Mucosa of rectum (tissue), 2 donors: Measurements from ENCODE around the gene GNPTAB.
"Not testable (repeated sequence)": the region's sequence is repeated elsewhere in the genome, so short reads cannot be mapped to it uniquely, and the experiment has no call there.

ENCODE experiments used
- H3K27ac ChIP-seq, 2 donors: one replicate each; pipeline ENCODE4 v1.7.0; 2013; ENCODE audit warnings: inconsistent platforms in 2 of 2, low read depth in 2 of 2, low read length in 2 of 2
- H3K27me3 ChIP-seq, 2 donors: one replicate each; pipeline ENCODE4 v1.7.0; 2013; ENCODE audit warnings: low read length in 2 of 2; ENCODE audit not compliant: control insufficient read depth in 2 of 2, insufficient read depth in 2 of 2
- H3K36me3 ChIP-seq, 2 donors: one replicate each; pipeline ENCODE4 v1.7.0; 2013; ENCODE audit warnings: low read length in 2 of 2; ENCODE audit not compliant: control insufficient read depth in 2 of 2, insufficient read depth in 2 of 2
- H3K4me1 ChIP-seq, 2 donors: one replicate each; pipeline ENCODE4 v1.7.0; 2013; ENCODE audit warnings: low read length in 2 of 2, mild to moderate bottlenecking in 1 of 2; ENCODE audit not compliant: control insufficient read depth in 2 of 2, insufficient read depth in 2 of 2
- H3K4me3 ChIP-seq, 2 donors: one replicate each; pipeline ENCODE4 v1.7.0; 2013; ENCODE audit warnings: low read length in 2 of 2
- H3K9ac ChIP-seq, 2 donors: one replicate each; pipeline ENCODE4 v1.7.0; 2013; ENCODE audit warnings: low read length in 2 of 2, low read depth in 1 of 2, mild to moderate bottlenecking in 1 of 2
- H3K9me3 ChIP-seq, 2 donors: one replicate each; pipeline ENCODE4 v1.7.0; 2013; ENCODE audit warnings: low read length in 2 of 2; ENCODE audit not compliant: control insufficient read depth in 2 of 2
- donor health status: healthy.
- donor health status: Normal muscosa, but diverticular disease.

GNPTAB gene

GRCh38 chr12:101863981-101864380 is 33.2 kb upstream of the GNPTAB start:
- H3K4me1 ChIP-seq, result no peaks in the 10 kb centered on the region
- H3K36me3 ChIP-seq, result no peaks in the 10 kb centered on the region
- no peak overlapping the region for H3K9ac ChIP-seq
- no peaks in the 10 kb centered on the region for H3K27me3 ChIP-seq
- no peak overlapping the region for H3K4me3 ChIP-seq
- no peak overlapping the region for H3K27ac ChIP-seq
- no peaks in the 10 kb centered on the region for H3K9me3 ChIP-seq

GRCh38 chr12:101862245-101862644 is 31.5 kb upstream of the GNPTAB start:
- H3K9me3 ChIP-seq, result no peaks in the 10 kb centered on the region
- H3K9ac ChIP-seq, result no peak overlapping the region
- no peaks in the 10 kb centered on the region for H3K36me3 ChIP-seq
- no peak overlapping the region for H3K4me3 ChIP-seq
- H3K27ac ChIP-seq, result no peak overlapping the region
- peaks cover 0 to 4% of the 10 kb centered on the region in 2 donors for H3K4me1 ChIP-seq
- H3K27me3 ChIP-seq, result no peaks in the 10 kb centered on the region

GRCh38 chr12:101861688-101862087 is 30.9 kb upstream of the GNPTAB start:
- not testable (repeated sequence) for H3K9ac ChIP-seq, H3K27me3 ChIP-seq, H3K9me3 ChIP-seq, H3K36me3 ChIP-seq, H3K27ac ChIP-seq, H3K4me3 ChIP-seq, H3K4me1 ChIP-seq

GRCh38 chr12:101859664-101860607 is 29.2 kb upstream of the GNPTAB start:
- Histone ChIP-seq H3K9ac (no peak overlapping the region), H3K27me3 (no peaks in the 10 kb centered on the region), H3K27ac (no peak overlapping the region), H3K4me3 (no peak overlapping the region), H3K36me3 (no peaks in the 10 kb centered on the region), H3K4me1 (peaks cover 0 to 10% of the 10 kb centered on the region in 2 donors), H3K9me3 (no peaks in the 10 kb centered on the region)

GRCh38 chr12:101858361-101858760 is 27.6 kb upstream of the GNPTAB start:
- H3K27ac ChIP-seq, result no peak overlapping the region
- H3K9ac ChIP-seq, result no peak overlapping the region
- no peaks in the 10 kb centered on the region for H3K9me3 ChIP-seq
- no peaks in the 10 kb centered on the region for H3K27me3 ChIP-seq
- H3K36me3 ChIP-seq, result no peaks in the 10 kb centered on the region
- no peak overlapping the region for H3K4me3 ChIP-seq
- peaks cover 0 to 10% of the 10 kb centered on the region in 2 donors for H3K4me1 ChIP-seq

GRCh38 chr12:101857043-101857558 is 26.3 kb upstream of the GNPTAB start:
- H3K4me3 ChIP-seq, result no peak overlapping the region
- no peaks in the 10 kb centered on the region for H3K36me3 ChIP-seq
- H3K4me1 ChIP-seq, result peaks cover 0 to 10% of the 10 kb centered on the region in 2 donors
- H3K9ac ChIP-seq, result no peak overlapping the region
- H3K9me3 ChIP-seq, result no peaks in the 10 kb centered on the region
- no peak overlapping the region for H3K27ac ChIP-seq
- no peaks in the 10 kb centered on the region for H3K27me3 ChIP-seq

GRCh38 chr12:101856614-101857013 is 25.9 kb upstream of the GNPTAB start:
- H3K36me3 ChIP-seq, H3K4me3 ChIP-seq: not testable (repeated sequence)

GRCh38 chr12:101855976-101856375 is 25.2 kb upstream of the GNPTAB start:
- H3K9ac ChIP-seq, result no peak overlapping the region
- peaks cover 0 to 10% of the 10 kb centered on the region in 2 donors for H3K4me1 ChIP-seq
- H3K36me3 ChIP-seq, result no peaks in the 10 kb centered on the region
- H3K27ac ChIP-seq, result no peak overlapping the region
- H3K4me3 ChIP-seq, result no peak overlapping the region
- H3K9me3 ChIP-seq, result no peaks in the 10 kb centered on the region
- H3K27me3 ChIP-seq, result no peaks in the 10 kb centered on the region

More at GRCh38 chr12:101856614-101857013, 25.9 kb upstream of the GNPTAB start:
- H3K9me3 ChIP-seq, H3K27me3 ChIP-seq, H3K27ac ChIP-seq, H3K9ac ChIP-seq: not testable (repeated sequence)
- H3K4me1 ChIP-seq, result peaks cover 0 to 10% of the 10 kb centered on the region in 2 donors

- H3K4me3 ChIP-seq, result no peak overlapping the region
- H3K9me3 ChIP-seq, result no peaks in the 10 kb centered on the region
- no peaks in the 10 kb centered on the region for H3K36me3 ChIP-seq
- H3K4me1 ChIP-seq, result peaks cover 0 to 10% of the 10 kb centered on the region in 2 donors
- H3K9ac ChIP-seq, result no peak overlapping the region
- H3K27ac ChIP-seq, result no peak overlapping the region
- no peaks in the 10 kb centered on the region for H3K27me3 ChIP-seq
These were observed 24.7 kb upstream of the GNPTAB start for GRCh38 chr12:101855364-101855884.

GRCh38 chr12:101854747-101855146 is 24.0 kb upstream of the GNPTAB start:
- Histone ChIP-seq H3K9ac (no peak overlapping the region), H3K27me3 (no peaks in the 10 kb centered on the region), H3K4me1 (peaks cover 0 to 10% of the 10 kb centered on the region in 2 donors), H3K36me3 (no peaks in the 10 kb centered on the region), H3K4me3 (no peak overlapping the region), H3K9me3 (no peaks in the 10 kb centered on the region), H3K27ac (no peak overlapping the region)
